SU-DHL-6 (cell line): ENCODE results near the gene SHC2.

Experiments
- H2AFZ ChIP-seq: fragments of 200-600 bp; sonication (generic); 2 replicates; pipeline ENCODE4 v1.6.1; 2014; ENCODE audit warnings: low read depth, mild to moderate bottlenecking, moderate library complexity, mixed read lengths, antibody characterized with exemption, low read length; ENCODE audit not compliant: severe bottlenecking
- H3F3A ChIP-seq: fragments of 200-600 bp; shearing (Covaris generic); 2 replicates; pipeline ENCODE4 v1.6.0; 2016; ENCODE audit warnings: antibody characterized with exemption, mild to moderate bottlenecking; ENCODE audit not compliant: insufficient read depth
- H3K27ac ChIP-seq: fragments of 200-600 bp; sonication (generic); 2 replicates; pipeline ENCODE4 v1.5.1; 2016; ENCODE audit warnings: low read depth, mild to moderate bottlenecking, low read length, moderate library complexity, mixed read lengths
- H3K27me3 ChIP-seq: fragments of 200-600 bp; sonication (generic), shearing (Covaris generic); 2 replicates; pipeline ENCODE4 v1.6.0; 2014; ENCODE audit warnings: mild to moderate bottlenecking, low read length
- H3K36me3 ChIP-seq: fragments of 200-600 bp; sonication (generic); 2 replicates; pipeline ENCODE4 v1.6.1; 2014; ENCODE audit warnings: mild to moderate bottlenecking, low read length, mixed read lengths
- H3K4me2 ChIP-seq: fragments of 300-600, 200-600 bp; shearing (Covaris generic), sonication (generic); 2 replicates; pipeline ENCODE4 v1.6.0; 2014; ENCODE audit warnings: low read length, low read depth, mild to moderate bottlenecking; ENCODE audit not compliant: poor library complexity, severe bottlenecking
- H3K4me3 ChIP-seq: fragments of 200-600 bp; sonication (generic); 2 replicates; pipeline ENCODE4 v1.5.1; 2014; ENCODE audit warnings: antibody characterized with exemption, low read length, mild to moderate bottlenecking, mixed read lengths; ENCODE audit not compliant: insufficient read depth, poor library complexity, severe bottlenecking
- H3K79me2 ChIP-seq: fragments of 200-600 bp; sonication (generic); 2 replicates; pipeline ENCODE4 v1.6.1; 2014; ENCODE audit warnings: mild to moderate bottlenecking, low read length, moderate library complexity; ENCODE audit not compliant: insufficient read depth
- H3K9ac ChIP-seq: fragments of 200-600 bp; sonication (generic); 2 replicates; pipeline ENCODE4 v1.7.0; 2014; ENCODE audit warnings: mild to moderate bottlenecking, low read length
- H3K9me2 ChIP-seq: fragments of 200-600 bp; sonication (generic); replicated peaks from 2 replicates; pipeline ENCODE4 v1.6.1; 2014; ENCODE audit warnings: low read length; ENCODE audit not compliant: insufficient read depth
- H3K9me3 ChIP-seq: fragments of 200-600 bp; sonication (generic); 2 replicates; pipeline ENCODE4 v1.6.1; 2014; ENCODE audit warnings: low read length, mixed read lengths; ENCODE audit not compliant: insufficient read depth
- H4K20me1 ChIP-seq: fragments of 200-600 bp; sonication (generic); 2 replicates; pipeline ENCODE4 v1.6.1; 2014; ENCODE audit warnings: low read depth, mild to moderate bottlenecking, antibody characterized with exemption, low read length, moderate library complexity, mixed read lengths
- EZH2phosphoT487 ChIP-seq: fragments of 200-600 bp; sonication (generic), shearing (Covaris generic); conservative IDR thresholded peaks from 2 replicates; pipeline ENCODE4 v1.6.1; 2018; ENCODE audit warnings: mild to moderate bottlenecking, antibody characterized with exemption, low read length, moderate library complexity, mixed read lengths
- TF ChIP-seq, protein P1 (sequence below): fragments of 200-600 bp; sonication (generic); IDR thresholded peaks from one replicate; pipeline ENCODE4 v1.5.1; 2017; ENCODE audit warnings: antibody characterized with exemption, mild to moderate bottlenecking, low read length, moderate library complexity; ENCODE audit not compliant: insufficient read depth, poor library complexity, severe bottlenecking

The SHC2 gene

GRCh38 chr19:392375-392970 is 68.4 kb downstream of the SHC2 start:
- no peaks in the 10 kb centered on the region for H4K20me1 ChIP-seq
- H3K27ac ChIP-seq = no peak overlapping the region
- H3K9ac ChIP-seq = no peak overlapping the region
- H3K4me3 ChIP-seq = no peak overlapping the region
- H3K79me2 ChIP-seq = no peaks in the 10 kb centered on the region
- H3K9me2 ChIP-seq = no peaks in the 10 kb centered on the region
- H3F3A ChIP-seq = no peaks in the 10 kb centered on the region
- no peak overlapping the region for H2AFZ ChIP-seq
- TF ChIP-seq, protein P1, sequence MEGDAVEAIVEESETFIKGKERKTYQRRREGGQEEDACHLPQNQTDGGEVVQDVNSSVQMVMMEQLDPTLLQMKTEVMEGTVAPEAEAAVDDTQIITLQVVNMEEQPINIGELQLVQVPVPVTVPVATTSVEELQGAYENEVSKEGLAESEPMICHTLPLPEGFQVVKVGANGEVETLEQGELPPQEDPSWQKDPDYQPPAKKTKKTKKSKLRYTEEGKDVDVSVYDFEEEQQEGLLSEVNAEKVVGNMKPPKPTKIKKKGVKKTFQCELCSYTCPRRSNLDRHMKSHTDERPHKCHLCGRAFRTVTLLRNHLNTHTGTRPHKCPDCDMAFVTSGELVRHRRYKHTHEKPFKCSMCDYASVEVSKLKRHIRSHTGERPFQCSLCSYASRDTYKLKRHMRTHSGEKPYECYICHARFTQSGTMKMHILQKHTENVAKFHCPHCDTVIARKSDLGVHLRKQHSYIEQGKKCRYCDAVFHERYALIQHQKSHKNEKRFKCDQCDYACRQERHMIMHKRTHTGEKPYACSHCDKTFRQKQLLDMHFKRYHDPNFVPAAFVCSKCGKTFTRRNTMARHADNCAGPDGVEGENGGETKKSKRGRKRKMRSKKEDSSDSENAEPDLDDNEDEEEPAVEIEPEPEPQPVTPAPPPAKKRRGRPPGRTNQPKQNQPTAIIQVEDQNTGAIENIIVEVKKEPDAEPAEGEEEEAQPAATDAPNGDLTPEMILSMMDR = no peak
- no peak for TF ChIP-seq EZH2phosphoT487
- H3K9me3 ChIP-seq = peaks cover 15% of the 10 kb centered on the region; the same call in 1 of the 2 replicates
- H3K4me2 ChIP-seq = no peak overlapping the region
- no peaks in the 10 kb centered on the region for H3K27me3 ChIP-seq
- H3K36me3 ChIP-seq = no peaks in the 10 kb centered on the region

GRCh38 chr19:391726-392374 is 69.0 kb downstream of the SHC2 start:
- no peak overlapping the region for H3K4me3 ChIP-seq
- no peaks in the 10 kb centered on the region for H3K36me3 ChIP-seq

GRCh38 chr19:391207-391557 is 69.7 kb downstream of the SHC2 start:
- Histone ChIP-seq H3K9ac (no peak overlapping the region), H3K9me3 (peaks cover 15% of the 10 kb centered on the region; the same call in 1 of the 2 replicates), H3K4me2 (no peak overlapping the region), H3K27ac (no peak overlapping the region), H3K27me3 (no peaks in the 10 kb centered on the region), H3K9me2 (no peaks in the 10 kb centered on the region), H3K36me3 (no peaks in the 10 kb centered on the region), H3K4me3 (no peak overlapping the region), H2AFZ (no peak overlapping the region), H3K79me2 (no peaks in the 10 kb centered on the region), H3F3A (no peaks in the 10 kb centered on the region), H4K20me1 (no peaks in the 10 kb centered on the region)
- TF ChIP-seq, protein P1 = no peak
- TF ChIP-seq EZH2phosphoT487 = no peak

More at GRCh38 chr19:391726-392374, 69.0 kb downstream of the SHC2 start:
- Histone ChIP-seq H3K27ac (no peak overlapping the region), H3K9me3 (peaks cover 15% of the 10 kb centered on the region; the same call in 1 of the 2 replicates), H3K79me2 (no peaks in the 10 kb centered on the region), H3K27me3 (no peaks in the 10 kb centered on the region), H3F3A (no peaks in the 10 kb centered on the region), H3K9me2 (no peaks in the 10 kb centered on the region), H4K20me1 (no peaks in the 10 kb centered on the region), H2AFZ (no peak overlapping the region), H3K9ac (no peak overlapping the region), H3K4me2 (no peak overlapping the region)
- TF ChIP-seq EZH2phosphoT487 = no peak
- TF ChIP-seq, protein P1 = no peak
